ENCODE results near the gene GIMAP7. TPM values are rescaled to one million over a fixed set of nuclear protein-coding genes. Genes with fewer than 3 reads are reported as not detected.

Gene GIMAP7
- total RNA-seq, 1 donor = not detected

- H3K79me2 ChIP-seq (ENCODE audit: insufficient read depth, low read length) = no peaks in the 10 kb centered on the region
- no peaks in the 10 kb centered on the region for H3K27me3 ChIP-seq (ENCODE audit: insufficient read depth, low read length)
- H3K4me3 ChIP-seq (ENCODE audit: insufficient read depth, low read length) = no peak overlapping the region
- no peak overlapping the region for H3K4me2 ChIP-seq (ENCODE audit: insufficient read depth, low read length)
- H2AFZ ChIP-seq (ENCODE audit: low read length) = no peak overlapping the region
- no peak for TF ChIP-seq CTCF (IDR thresholded peaks at IDR 0.05; ENCODE audit: extremely low read depth, low read depth, low read length)
- H3K9me3 ChIP-seq (ENCODE audit: low read depth, low read length) = no peaks in the 10 kb centered on the region
- H3K27ac ChIP-seq (ENCODE audit: low read depth, low read length) = no peak overlapping the region
- no peaks in the 10 kb centered on the region for H3K4me1 ChIP-seq (ENCODE audit: insufficient read depth, low read length)
- no peaks in the 10 kb centered on the region for H4K20me1 ChIP-seq (ENCODE audit: insufficient read depth, low read length)
- H3K36me3 ChIP-seq (ENCODE audit: insufficient read depth, low read length) = no peaks in the 10 kb centered on the region
- DNase-seq (ENCODE audit: insufficient read length, low spot score, missing footprints) = no peak
These were observed 48.2 kb downstream of the GIMAP7 start for GRCh38 chr7:150562919-150563318.

- Histone ChIP-seq H3K27me3 (ENCODE audit: insufficient read depth, low read length) (no peaks in the 10 kb centered on the region), H2AFZ (ENCODE audit: low read length) (no peak overlapping the region), H3K4me2 (ENCODE audit: insufficient read depth, low read length) (no peak overlapping the region), H3K9me3 (ENCODE audit: low read depth, low read length) (no peaks in the 10 kb centered on the region), H4K20me1 (ENCODE audit: insufficient read depth, low read length) (no peaks in the 10 kb centered on the region), H3K4me1 (ENCODE audit: insufficient read depth, low read length) (no peaks in the 10 kb centered on the region), H3K36me3 (ENCODE audit: insufficient read depth, low read length) (no peaks in the 10 kb centered on the region), H3K27ac (ENCODE audit: low read depth, low read length) (no peak overlapping the region), H3K79me2 (ENCODE audit: insufficient read depth, low read length) (no peaks in the 10 kb centered on the region), H3K4me3 (ENCODE audit: insufficient read depth, low read length) (no peak overlapping the region)
- DNase-seq (ENCODE audit: insufficient read length, low spot score, missing footprints) = no peak
- TF ChIP-seq CTCF (IDR thresholded peaks at IDR 0.05; ENCODE audit: extremely low read depth, low read depth, low read length) = no peak
These were observed 49.3 kb downstream of the GIMAP7 start for GRCh38 chr7:150564006-150564405.

- no peaks in the 10 kb centered on the region for H3K79me2 ChIP-seq (ENCODE audit: insufficient read depth, low read length)
- no peaks in the 10 kb centered on the region for H3K4me1 ChIP-seq (ENCODE audit: insufficient read depth, low read length)
- H3K4me3 ChIP-seq (ENCODE audit: insufficient read depth, low read length) = no peak overlapping the region
- TF ChIP-seq CTCF (IDR thresholded peaks at IDR 0.05; ENCODE audit: extremely low read depth, low read depth, low read length) = no peak
- H4K20me1 ChIP-seq (ENCODE audit: insufficient read depth, low read length) = no peaks in the 10 kb centered on the region
- no peak overlapping the region for H3K4me2 ChIP-seq (ENCODE audit: insufficient read depth, low read length)
- no peak for DNase-seq (ENCODE audit: insufficient read length, low spot score, missing footprints)
- no peaks in the 10 kb centered on the region for H3K36me3 ChIP-seq (ENCODE audit: insufficient read depth, low read length)
- no peaks in the 10 kb centered on the region for H3K27me3 ChIP-seq (ENCODE audit: insufficient read depth, low read length)
- H3K27ac ChIP-seq (ENCODE audit: low read depth, low read length) = no peak overlapping the region
- no peak overlapping the region for H2AFZ ChIP-seq (ENCODE audit: low read length)
- no peaks in the 10 kb centered on the region for H3K9me3 ChIP-seq (ENCODE audit: low read depth, low read length)
These were observed 49.9 kb downstream of the GIMAP7 start for GRCh38 chr7:150564566-150564965.

GRCh38 chr7:150565239-150565638, 50.6 kb downstream of the GIMAP7 start:
- Histone ChIP-seq H3K4me1 (ENCODE audit: insufficient read depth, low read length) (no peaks in the 10 kb centered on the region), H3K27ac (ENCODE audit: low read depth, low read length) (no peak overlapping the region), H3K9me3 (ENCODE audit: low read depth, low read length) (no peaks in the 10 kb centered on the region), H3K4me3 (ENCODE audit: insufficient read depth, low read length) (no peak overlapping the region), H4K20me1 (ENCODE audit: insufficient read depth, low read length) (no peaks in the 10 kb centered on the region), H3K27me3 (ENCODE audit: insufficient read depth, low read length) (no peaks in the 10 kb centered on the region), H3K4me2 (ENCODE audit: insufficient read depth, low read length) (no peak overlapping the region), H3K36me3 (ENCODE audit: insufficient read depth, low read length) (no peaks in the 10 kb centered on the region), H2AFZ (ENCODE audit: low read length) (no peak overlapping the region), H3K79me2 (ENCODE audit: insufficient read depth, low read length) (no peaks in the 10 kb centered on the region)
- TF ChIP-seq CTCF (IDR thresholded peaks at IDR 0.05; ENCODE audit: extremely low read depth, low read depth, low read length) = no peak
- no peak for DNase-seq (ENCODE audit: insufficient read length, low spot score, missing footprints)

Measured in osteoblast (primary cell).